ENCODE measurements around the gene SEMA3A.
"Not testable (repeated sequence)": the region's sequence is repeated elsewhere in the genome, so short reads cannot be mapped to it uniquely, and the experiment has no call there.

Gene SEMA3A

GRCh38 chr7:84108119-84108518 lies 86.5 kb downstream of the SEMA3A start:
- DNase-seq: no peak

GRCh38 chr7:84107259-84107658 lies 87.3 kb downstream of the SEMA3A start:
- DNase-seq: no peak

- no peak for DNase-seq
Observed at GRCh38 chr7:84106291-84106690, 88.3 kb downstream of the SEMA3A start.

- DNase-seq: no peak
Observed at GRCh38 chr7:84105586-84105985, 89.0 kb downstream of the SEMA3A start.

- DNase-seq: no peak
Observed at GRCh38 chr7:84104826-84105225, 89.8 kb downstream of the SEMA3A start.

- DNase-seq: no peak
Observed at GRCh38 chr7:84102213-84102612, 92.4 kb downstream of the SEMA3A start.

GRCh38 chr7:84100866-84101265 lies 93.7 kb downstream of the SEMA3A start:
- no peak for DNase-seq

GRCh38 chr7:84095971-84096370 lies 98.6 kb downstream of the SEMA3A start:
- no peak for DNase-seq

GRCh38 chr7:84092207-84092606 lies 102.4 kb downstream of the SEMA3A start:
- DNase-seq: no peak

GRCh38 chr7:84091318-84091717 lies 103.3 kb downstream of the SEMA3A start:
- no peak for DNase-seq

GRCh38 chr7:84088802-84089201 lies 105.8 kb downstream of the SEMA3A start:
- no peak for DNase-seq

GRCh38 chr7:84085998-84086397 lies 108.6 kb downstream of the SEMA3A start:
- no peak for DNase-seq

- no peak for DNase-seq
Observed at GRCh38 chr7:84085147-84085546, 109.4 kb downstream of the SEMA3A start.

GRCh38 chr7:84083846-84084245 lies 110.7 kb downstream of the SEMA3A start:
- DNase-seq: no peak

GRCh38 chr7:84081973-84082522 lies 112.5 kb downstream of the SEMA3A start:
- DNase-seq: no peak

- no peak for DNase-seq
Observed at GRCh38 chr7:84077336-84077735, 117.3 kb downstream of the SEMA3A start.

- no peak for DNase-seq
Observed at GRCh38 chr7:84076219-84076618, 118.4 kb downstream of the SEMA3A start.

GRCh38 chr7:84073186-84073875 lies 121.3 kb downstream of the SEMA3A start:
- peak; percentile 54 for DNase-seq

- no peak for DNase-seq
Observed at GRCh38 chr7:84070770-84071169, 123.8 kb downstream of the SEMA3A start.

GRCh38 chr7:84069999-84070500 lies 124.5 kb downstream of the SEMA3A start:
- no peak for DNase-seq

GRCh38 chr7:84069033-84069432 lies 125.6 kb downstream of the SEMA3A start:
- DNase-seq: no peak

- not testable (repeated sequence) for DNase-seq
Observed at GRCh38 chr7:84062489-84062901, 132.1 kb downstream of the SEMA3A start.

- DNase-seq: no peak
Observed at GRCh38 chr7:84060760-84061261, 133.8 kb downstream of the SEMA3A start.

- DNase-seq: no peak
Observed at GRCh38 chr7:84060000-84060399, 134.6 kb downstream of the SEMA3A start.

Data from islet precursor cell (in vitro differentiated cells).